RPMI7951 (cell line): ENCODE results near the gene DLG2. TPM values are rescaled to one million over a fixed set of nuclear protein-coding genes. Genes with fewer than 3 reads are reported as not detected.

Experiments used
- DNase-seq: peaks from one replicate; pipeline ENCODE4 v3.0.0-alpha.2; 2012; ENCODE audit warnings: low read depth
- total RNA-seq: library from RNA; depleted of rRNA; stranded (reverse); fragments of >200 nt; shearing (Covaris generic); gene quantifications from 2 replicates; pipeline ENCODE4 v1.2.3, GENCODE V29; 2014

The DLG2 gene
- total RNA-seq, 1 experiment from 2014 or later: 0.36 TPM

GRCh38 chr11:84566671-84567070, 1060.5 kb downstream of the DLG2 start:
- DNase-seq: no peak

GRCh38 chr11:84564867-84565184, 1062.3 kb downstream of the DLG2 start:
- no peak for DNase-seq

- DNase-seq: peak; percentile 26
These were observed 1062.8 kb downstream of the DLG2 start for GRCh38 chr11:84564180-84564866.

GRCh38 chr11:84563356-84563755, 1063.8 kb downstream of the DLG2 start:
- DNase-seq: no peak

GRCh38 chr11:84560206-84560605, 1066.9 kb downstream of the DLG2 start:
- no peak for DNase-seq

GRCh38 chr11:84558085-84558905, 1068.8 kb downstream of the DLG2 start:
- peak; percentile 40 for DNase-seq

- DNase-seq: no peak
These were observed 1074.4 kb downstream of the DLG2 start for GRCh38 chr11:84552791-84553190.

- no peak for DNase-seq
These were observed 1077.9 kb downstream of the DLG2 start for GRCh38 chr11:84549217-84549616.

- DNase-seq: no peak
These were observed 1082.6 kb downstream of the DLG2 start for GRCh38 chr11:84544566-84544965.

GRCh38 chr11:84543367-84544159, 1083.6 kb downstream of the DLG2 start:
- no peak for DNase-seq

GRCh38 chr11:84541731-84542340, 1085.3 kb downstream of the DLG2 start:
- no peak for DNase-seq

- no peak for DNase-seq
These were observed 1090.7 kb downstream of the DLG2 start for GRCh38 chr11:84536456-84536855.

- no peak for DNase-seq
These were observed 1094.8 kb downstream of the DLG2 start for GRCh38 chr11:84532364-84532763.

GRCh38 chr11:84526250-84526649, 1100.9 kb downstream of the DLG2 start:
- no peak for DNase-seq

- DNase-seq: no peak
These were observed 1102.6 kb downstream of the DLG2 start for GRCh38 chr11:84524422-84525051.

GRCh38 chr11:84522331-84522730, 1104.8 kb downstream of the DLG2 start:
- DNase-seq: no peak

GRCh38 chr11:84518631-84519183, 1108.4 kb downstream of the DLG2 start:
- no peak for DNase-seq

GRCh38 chr11:84514436-84514835, 1112.7 kb downstream of the DLG2 start:
- no peak for DNase-seq

- no peak for DNase-seq
These were observed 1123.6 kb downstream of the DLG2 start for GRCh38 chr11:84503503-84503902.

GRCh38 chr11:84501750-84502149, 1125.4 kb downstream of the DLG2 start:
- DNase-seq: no peak

- no peak for DNase-seq
These were observed 1129.1 kb downstream of the DLG2 start for GRCh38 chr11:84497981-84498411.
